Neural cell (in vitro differentiated cells): ENCODE data around the gene HBD. TPM values are rescaled to one million over a fixed set of nuclear protein-coding genes. Genes with fewer than 3 reads are reported as not detected.

Experiments used
- H2AFZ ChIP-seq: fragments of 200-600, 300-800 bp; sonication (generic), shearing (Covaris generic); 2 replicates; pipeline ENCODE4 v1.6.0; 2014; ENCODE audit warnings: low read depth, mild to moderate bottlenecking, antibody characterized with exemption, low read length, moderate library complexity
- H3F3A ChIP-seq: fragments of 200-600 bp; shearing (Covaris generic); 2 replicates; pipeline ENCODE4 v1.6.1; 2016; ENCODE audit warnings: mild to moderate bottlenecking, moderate library complexity, mixed read lengths, antibody characterized with exemption, low read length; ENCODE audit not compliant: insufficient read depth, poor library complexity, severe bottlenecking
- H3K27ac ChIP-seq: fragments of 200-600, 300-800 bp; sonication (generic), shearing (Covaris generic); 2 replicates; pipeline ENCODE4 v1.5.1; 2014; ENCODE audit warnings: mild to moderate bottlenecking, low read length, moderate library complexity
- H3K27me3 ChIP-seq: fragments of 300-800, 200-600 bp; sonication (generic), shearing (Covaris generic); 2 replicates; pipeline ENCODE4 v1.6.0; 2014; ENCODE audit warnings: mild to moderate bottlenecking, low read depth, low read length, moderate library complexity; ENCODE audit not compliant: insufficient read depth
- H3K36me3 ChIP-seq: fragments of 300-800, 200-600 bp; sonication (generic), shearing (Covaris generic); 2 replicates; pipeline ENCODE4 v1.5.1; 2014; ENCODE audit warnings: mild to moderate bottlenecking, antibody characterized with exemption, low read length, moderate library complexity; ENCODE audit not compliant: insufficient read depth
- H3K4me2 ChIP-seq: fragments of 300-800, 200-600 bp; sonication (generic), shearing (Covaris generic); 2 replicates; pipeline ENCODE4 v1.6.0; 2014; ENCODE audit warnings: mild to moderate bottlenecking, low read length
- H3K4me3 ChIP-seq: fragments of 300-800, 200-600 bp; sonication (generic), shearing (Covaris generic); 2 replicates; pipeline ENCODE4 v1.5.1; 2014; ENCODE audit warnings: mild to moderate bottlenecking, low read length, moderate library complexity
- H3K79me2 ChIP-seq: fragments of 200-600 bp; shearing (Covaris generic); replicated peaks from 2 replicates; pipeline ENCODE4 v1.6.0; 2014; ENCODE audit warnings: mild to moderate bottlenecking, low read length, moderate library complexity; ENCODE audit not compliant: insufficient read depth
- H3K9ac ChIP-seq: fragments of 300-800, 200-600 bp; sonication (generic), shearing (Covaris generic); 2 replicates; pipeline ENCODE4 v1.6.1; 2016; ENCODE audit warnings: mild to moderate bottlenecking, low read length, mixed read lengths
- H3K9me2 ChIP-seq: fragments of 200-600 bp; shearing (Covaris generic); 2 replicates; pipeline ENCODE4 v1.6.1; 2016; ENCODE audit warnings: mild to moderate bottlenecking, low read length, mixed read lengths; ENCODE audit not compliant: insufficient read depth
- H3K9me3 ChIP-seq: fragments of 200-600, 300-800 bp; sonication (generic), shearing (Covaris generic); 2 replicates; pipeline ENCODE4 v1.6.1; 2016; ENCODE audit warnings: mild to moderate bottlenecking, mixed run types, low read length, moderate library complexity, mixed read lengths
- H4K20me1 ChIP-seq: fragments of 200-600 bp; shearing (Covaris generic); 2 replicates; pipeline ENCODE4 v1.6.1; 2016; ENCODE audit warnings: mild to moderate bottlenecking, mixed run types; ENCODE audit not compliant: insufficient read depth
- EP300 ChIP-seq: fragments of 450-650 bp; conservative IDR thresholded peaks from 2 replicates; pipeline ENCODE4 v1.6.1; 2014; ENCODE audit warnings: antibody characterized with exemption, mild to moderate bottlenecking, moderate library complexity; ENCODE audit not compliant: poor library complexity, severe bottlenecking
- EZH2 ChIP-seq: fragments of 200-600, 300-800 bp; shearing (Covaris generic), sonication (generic); IDR thresholded peaks from 2 replicates; pipeline ENCODE4 v1.6.1; 2014; ENCODE audit warnings: antibody characterized with exemption, low read length, borderline replicate concordance, mild to moderate bottlenecking; ENCODE audit not compliant: insufficient read depth, poor library complexity, severe bottlenecking
- MXI1 ChIP-seq: fragments of 450-650 bp; conservative IDR thresholded peaks from 2 replicates; pipeline ENCODE4 v1.6.1; 2014; ENCODE audit warnings: antibody characterized with exemption, mild to moderate bottlenecking; ENCODE audit not compliant: poor library complexity, severe bottlenecking
- POLR2AphosphoS5 ChIP-seq: IDR thresholded peaks from 2 replicates; pipeline ENCODE4 v1.6.1; 2012
- RAD21 ChIP-seq: fragments of 450-650 bp; conservative IDR thresholded peaks from 2 replicates; pipeline ENCODE4 v1.6.1; 2014; ENCODE audit warnings: antibody characterized with exemption, mild to moderate bottlenecking, moderate library complexity
- SMC3 ChIP-seq: fragments of 450-650 bp; conservative IDR thresholded peaks from 2 replicates; pipeline ENCODE4 v1.6.1; 2014; ENCODE audit warnings: antibody characterized with exemption, mild to moderate bottlenecking, moderate library complexity; ENCODE audit not compliant: poor library complexity
- TAF1 ChIP-seq: IDR thresholded peaks from 2 replicates; pipeline ENCODE4 v1.6.1; 2012; ENCODE audit warnings: low read depth
- polyA plus RNA-seq: library from polyadenylated mRNA; depleted of rRNA; stranded (reverse); fragments of >200 nt; gene quantifications from 2 replicates; pipeline ENCODE4 v1.2.3, GENCODE V29; 2014
- TF ChIP-seq, protein P1 (sequence below): fragments of 450-650 bp; IDR thresholded peaks from 2 replicates; pipeline ENCODE4 v1.5.1; 2014; ENCODE audit warnings: antibody characterized with exemption, mild to moderate bottlenecking, moderate library complexity; ENCODE audit not compliant: poor library complexity, severe bottlenecking
- TF ChIP-seq, protein P2 (sequence below): IDR thresholded peaks from 2 replicates; pipeline ENCODE4 v1.6.1; 2012; ENCODE audit warnings: borderline replicate concordance

The HBD gene
- polyA plus RNA-seq, 1 donor from 2014 or later, result not detected

DNA sequence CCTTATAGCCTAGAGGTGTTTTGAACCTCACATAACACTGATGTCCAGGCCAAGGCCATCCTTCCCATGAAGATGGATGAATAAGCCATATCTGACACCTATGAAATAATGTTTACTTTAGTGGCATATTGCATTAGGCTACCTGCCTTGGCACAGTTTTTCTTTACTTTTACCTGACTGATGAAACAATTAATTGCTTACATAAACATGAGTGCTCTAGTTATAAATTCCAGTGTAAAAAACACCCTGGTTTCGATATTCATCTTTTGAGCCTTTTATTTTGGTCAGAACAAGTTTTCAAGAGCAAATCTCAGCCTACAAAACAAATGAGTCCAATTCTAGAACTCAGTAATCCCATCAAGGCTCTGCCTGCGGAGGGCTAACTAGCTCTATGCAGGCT is 42.4 kb upstream of the HBD start:
- Histone ChIP-seq H2AFZ (no peak overlapping the region), H3K4me3 (no peak overlapping the region), H3K36me3 (no peaks in the 10 kb centered on the region), H3F3A (no peaks in the 10 kb centered on the region), H3K9me2 (no peaks in the 10 kb centered on the region), H3K79me2 (no peaks in the 10 kb centered on the region), H3K27ac (no peak overlapping the region), H3K27me3 (no peaks in the 10 kb centered on the region), H3K9me3 (no peaks in the 10 kb centered on the region), H3K4me2 (no peak overlapping the region), H3K9ac (no peak overlapping the region), H4K20me1 (no peaks in the 10 kb centered on the region)
- TF ChIP-seq TAF1, result no peak
- TF ChIP-seq MXI1, result no peak
- TF ChIP-seq, protein P1, sequence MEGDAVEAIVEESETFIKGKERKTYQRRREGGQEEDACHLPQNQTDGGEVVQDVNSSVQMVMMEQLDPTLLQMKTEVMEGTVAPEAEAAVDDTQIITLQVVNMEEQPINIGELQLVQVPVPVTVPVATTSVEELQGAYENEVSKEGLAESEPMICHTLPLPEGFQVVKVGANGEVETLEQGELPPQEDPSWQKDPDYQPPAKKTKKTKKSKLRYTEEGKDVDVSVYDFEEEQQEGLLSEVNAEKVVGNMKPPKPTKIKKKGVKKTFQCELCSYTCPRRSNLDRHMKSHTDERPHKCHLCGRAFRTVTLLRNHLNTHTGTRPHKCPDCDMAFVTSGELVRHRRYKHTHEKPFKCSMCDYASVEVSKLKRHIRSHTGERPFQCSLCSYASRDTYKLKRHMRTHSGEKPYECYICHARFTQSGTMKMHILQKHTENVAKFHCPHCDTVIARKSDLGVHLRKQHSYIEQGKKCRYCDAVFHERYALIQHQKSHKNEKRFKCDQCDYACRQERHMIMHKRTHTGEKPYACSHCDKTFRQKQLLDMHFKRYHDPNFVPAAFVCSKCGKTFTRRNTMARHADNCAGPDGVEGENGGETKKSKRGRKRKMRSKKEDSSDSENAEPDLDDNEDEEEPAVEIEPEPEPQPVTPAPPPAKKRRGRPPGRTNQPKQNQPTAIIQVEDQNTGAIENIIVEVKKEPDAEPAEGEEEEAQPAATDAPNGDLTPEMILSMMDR, result no peak
- TF ChIP-seq RAD21, result no peak
- TF ChIP-seq EZH2, result no peak
- TF ChIP-seq, protein P2, sequence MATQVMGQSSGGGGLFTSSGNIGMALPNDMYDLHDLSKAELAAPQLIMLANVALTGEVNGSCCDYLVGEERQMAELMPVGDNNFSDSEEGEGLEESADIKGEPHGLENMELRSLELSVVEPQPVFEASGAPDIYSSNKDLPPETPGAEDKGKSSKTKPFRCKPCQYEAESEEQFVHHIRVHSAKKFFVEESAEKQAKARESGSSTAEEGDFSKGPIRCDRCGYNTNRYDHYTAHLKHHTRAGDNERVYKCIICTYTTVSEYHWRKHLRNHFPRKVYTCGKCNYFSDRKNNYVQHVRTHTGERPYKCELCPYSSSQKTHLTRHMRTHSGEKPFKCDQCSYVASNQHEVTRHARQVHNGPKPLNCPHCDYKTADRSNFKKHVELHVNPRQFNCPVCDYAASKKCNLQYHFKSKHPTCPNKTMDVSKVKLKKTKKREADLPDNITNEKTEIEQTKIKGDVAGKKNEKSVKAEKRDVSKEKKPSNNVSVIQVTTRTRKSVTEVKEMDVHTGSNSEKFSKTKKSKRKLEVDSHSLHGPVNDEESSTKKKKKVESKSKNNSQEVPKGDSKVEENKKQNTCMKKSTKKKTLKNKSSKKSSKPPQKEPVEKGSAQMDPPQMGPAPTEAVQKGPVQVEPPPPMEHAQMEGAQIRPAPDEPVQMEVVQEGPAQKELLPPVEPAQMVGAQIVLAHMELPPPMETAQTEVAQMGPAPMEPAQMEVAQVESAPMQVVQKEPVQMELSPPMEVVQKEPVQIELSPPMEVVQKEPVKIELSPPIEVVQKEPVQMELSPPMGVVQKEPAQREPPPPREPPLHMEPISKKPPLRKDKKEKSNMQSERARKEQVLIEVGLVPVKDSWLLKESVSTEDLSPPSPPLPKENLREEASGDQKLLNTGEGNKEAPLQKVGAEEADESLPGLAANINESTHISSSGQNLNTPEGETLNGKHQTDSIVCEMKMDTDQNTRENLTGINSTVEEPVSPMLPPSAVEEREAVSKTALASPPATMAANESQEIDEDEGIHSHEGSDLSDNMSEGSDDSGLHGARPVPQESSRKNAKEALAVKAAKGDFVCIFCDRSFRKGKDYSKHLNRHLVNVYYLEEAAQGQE, result no peak
- TF ChIP-seq SMC3, result no peak
- TF ChIP-seq POLR2AphosphoS5, result no peak

DNA sequence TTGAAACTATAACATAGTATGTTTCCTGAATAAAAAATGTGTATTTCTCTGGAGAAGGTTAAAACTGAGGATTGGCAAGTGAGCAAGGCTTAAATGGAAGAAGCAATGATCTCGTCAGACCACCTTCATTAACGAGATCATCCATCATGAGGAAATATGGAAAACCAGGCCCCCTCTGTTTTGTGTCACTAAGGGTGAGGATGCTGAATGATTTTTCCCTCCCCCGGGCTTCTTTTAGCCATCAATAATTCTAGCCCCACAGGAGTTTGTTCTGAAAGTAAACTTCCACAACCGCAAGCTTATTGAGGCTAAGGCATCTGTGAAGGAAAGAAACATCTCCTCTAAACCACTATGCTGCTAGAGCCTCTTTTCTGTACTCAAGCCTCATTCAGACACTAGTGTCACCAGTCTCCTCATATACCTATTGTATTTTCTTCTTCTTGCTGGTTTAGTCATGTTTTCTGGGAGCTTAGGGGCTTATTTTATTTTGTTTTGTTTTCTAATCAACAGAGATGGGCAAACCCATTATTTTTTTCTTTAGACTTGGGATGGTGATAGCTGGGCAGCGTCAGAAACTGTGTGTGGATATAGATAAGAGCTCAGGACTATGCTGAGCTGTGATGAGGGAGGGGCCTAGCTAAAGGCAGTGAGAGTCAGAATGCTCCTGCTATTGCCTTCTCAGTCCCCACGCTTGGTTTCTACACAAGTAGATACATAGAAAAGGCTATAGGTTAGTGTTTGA is 41.3 kb upstream of the HBD start:
- Histone ChIP-seq H3K36me3 (no peaks in the 10 kb centered on the region), H3K9me2 (no peaks in the 10 kb centered on the region), H3K27me3 (no peaks in the 10 kb centered on the region), H3K79me2 (no peaks in the 10 kb centered on the region), H3K4me2 (no peak overlapping the region), H3K9ac (no peak overlapping the region), H3F3A (no peaks in the 10 kb centered on the region), H3K4me3 (no peak overlapping the region), H3K9me3 (no peaks in the 10 kb centered on the region), H3K27ac (no peak overlapping the region), H4K20me1 (no peaks in the 10 kb centered on the region), H2AFZ (no peak overlapping the region)
- TF ChIP-seq EZH2 (no peak), TAF1 (no peak), MXI1 (no peak), SMC3 (no peak), POLR2AphosphoS5 (no peak), RAD21 (no peak), EP300 (no peak)
- TF ChIP-seq, protein P2, result no peak
- TF ChIP-seq, protein P1, result no peak
